ENCODE results near the gene LRP5. TPM values are rescaled to one million over a fixed set of nuclear protein-coding genes. Genes with fewer than 3 reads are reported as not detected.

The LRP5 gene
- polyA plus RNA-seq, 1 donor (not counting 4 experiments of a cell fraction or from before 2014, with no cell fraction given) = 6.6 TPM

DNA sequence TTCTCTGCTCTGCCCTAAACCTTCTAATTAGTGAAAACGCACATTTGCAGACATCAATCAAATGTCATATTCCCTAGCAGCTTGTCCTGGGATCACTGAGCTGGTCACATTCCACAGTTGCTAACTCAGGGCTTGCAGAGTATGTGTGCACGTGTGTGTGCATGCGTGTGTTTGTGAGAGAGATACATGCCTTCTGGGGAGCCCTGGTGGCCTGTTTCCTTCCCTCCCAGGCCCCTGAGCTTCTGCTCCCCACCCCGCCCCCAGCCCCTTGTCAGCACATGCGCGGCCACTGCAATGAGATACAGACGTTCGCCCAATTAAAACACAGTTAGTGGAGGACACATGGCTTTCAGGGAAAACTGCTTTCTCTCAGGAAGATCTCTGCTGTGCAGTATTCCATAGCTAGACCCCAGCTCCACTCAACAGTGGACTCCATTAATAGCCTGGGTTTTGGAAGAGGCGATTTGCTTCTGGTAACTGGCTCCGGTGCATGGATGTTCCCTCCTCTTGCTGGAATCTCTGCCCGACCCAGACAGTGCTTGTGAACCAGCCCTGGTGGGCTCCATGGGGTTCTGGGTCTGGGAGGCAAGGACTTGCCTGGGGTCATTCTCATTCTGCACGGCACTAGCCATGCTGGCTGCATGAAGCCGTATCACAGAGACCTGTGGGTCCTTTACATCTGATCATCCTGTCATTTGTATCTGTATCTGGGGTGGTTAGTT is 17.7 kb downstream of the LRP5 start:
- Histone ChIP-seq H3K9ac (ENCODE audit: control insufficient read depth, extremely low read depth, insufficient read depth, low read length) (no peak overlapping the region), H3K4me1 (ENCODE audit: control insufficient read depth, extremely low read depth, insufficient read depth, low read length) (peaks cover 14% of the 10 kb centered on the region), H3K4me3 (ENCODE audit: control insufficient read depth in 2 of 3, extremely low read depth in 1 of 3, insufficient read depth in 2 of 3, low read depth in 1 of 3, low read length in 3 of 3) (no peak overlapping the region), H3K27me3 (ENCODE audit: control insufficient read depth, extremely low read depth, insufficient read depth, low read length) (no peaks in the 10 kb centered on the region), H3K9me1 (ENCODE audit: control insufficient read depth, extremely low read depth, insufficient read depth, low read length) (no peaks in the 10 kb centered on the region), H3K4me2 (ENCODE audit: control insufficient read depth, extremely low read depth, insufficient read depth, low read depth, low read length) (no peak overlapping the region), H3K27ac (ENCODE audit: control insufficient read depth, insufficient read depth, low read length) (no peak overlapping the region), H3K36me3 (ENCODE audit: control insufficient read depth in 2 of 2, extremely low read depth in 1 of 2, insufficient read depth in 2 of 2, low read length in 2 of 2) (no peaks in the 10 kb centered on the region), H2AFZ (ENCODE audit: control insufficient read depth, low read length) (no peak overlapping the region), H3K79me2 (ENCODE audit: control insufficient read depth, insufficient read depth, low read length) (peaks cover 41% of the 10 kb centered on the region), H3K9me3 (ENCODE audit: control insufficient read depth, low read depth, low read length) (no peaks in the 10 kb centered on the region), H4K20me1 (ENCODE audit: control insufficient read depth, extremely low read depth, insufficient read depth, low read length) (peaks cover 10% of the 10 kb centered on the region)
- no peak for DNase-seq (ENCODE audit: low read depth, low spot score)
- FAIRE-seq = no peak
- dilution Hi-C loops (cut with MboI; ENCODE audit: extremely low pct_ligation_motif_present, low sequenced_read_pairs) = no loop called here
- no peak for TF ChIP-seq EZH2 (IDR thresholded peaks at IDR 0.05; ENCODE audit: low read length)
- TF ChIP-seq, protein P1, sequence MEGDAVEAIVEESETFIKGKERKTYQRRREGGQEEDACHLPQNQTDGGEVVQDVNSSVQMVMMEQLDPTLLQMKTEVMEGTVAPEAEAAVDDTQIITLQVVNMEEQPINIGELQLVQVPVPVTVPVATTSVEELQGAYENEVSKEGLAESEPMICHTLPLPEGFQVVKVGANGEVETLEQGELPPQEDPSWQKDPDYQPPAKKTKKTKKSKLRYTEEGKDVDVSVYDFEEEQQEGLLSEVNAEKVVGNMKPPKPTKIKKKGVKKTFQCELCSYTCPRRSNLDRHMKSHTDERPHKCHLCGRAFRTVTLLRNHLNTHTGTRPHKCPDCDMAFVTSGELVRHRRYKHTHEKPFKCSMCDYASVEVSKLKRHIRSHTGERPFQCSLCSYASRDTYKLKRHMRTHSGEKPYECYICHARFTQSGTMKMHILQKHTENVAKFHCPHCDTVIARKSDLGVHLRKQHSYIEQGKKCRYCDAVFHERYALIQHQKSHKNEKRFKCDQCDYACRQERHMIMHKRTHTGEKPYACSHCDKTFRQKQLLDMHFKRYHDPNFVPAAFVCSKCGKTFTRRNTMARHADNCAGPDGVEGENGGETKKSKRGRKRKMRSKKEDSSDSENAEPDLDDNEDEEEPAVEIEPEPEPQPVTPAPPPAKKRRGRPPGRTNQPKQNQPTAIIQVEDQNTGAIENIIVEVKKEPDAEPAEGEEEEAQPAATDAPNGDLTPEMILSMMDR (optimal IDR thresholded peaks at IDR 0.05 in 1 of 3, IDR thresholded peaks at IDR 0.05 in 1 of 3, conservative IDR thresholded peaks at IDR 0.05 in 1 of 3; ENCODE audit: extremely low read depth in 1 of 3, insufficient read depth in 2 of 3, low read length in 3 of 3) = no peak

DNA sequence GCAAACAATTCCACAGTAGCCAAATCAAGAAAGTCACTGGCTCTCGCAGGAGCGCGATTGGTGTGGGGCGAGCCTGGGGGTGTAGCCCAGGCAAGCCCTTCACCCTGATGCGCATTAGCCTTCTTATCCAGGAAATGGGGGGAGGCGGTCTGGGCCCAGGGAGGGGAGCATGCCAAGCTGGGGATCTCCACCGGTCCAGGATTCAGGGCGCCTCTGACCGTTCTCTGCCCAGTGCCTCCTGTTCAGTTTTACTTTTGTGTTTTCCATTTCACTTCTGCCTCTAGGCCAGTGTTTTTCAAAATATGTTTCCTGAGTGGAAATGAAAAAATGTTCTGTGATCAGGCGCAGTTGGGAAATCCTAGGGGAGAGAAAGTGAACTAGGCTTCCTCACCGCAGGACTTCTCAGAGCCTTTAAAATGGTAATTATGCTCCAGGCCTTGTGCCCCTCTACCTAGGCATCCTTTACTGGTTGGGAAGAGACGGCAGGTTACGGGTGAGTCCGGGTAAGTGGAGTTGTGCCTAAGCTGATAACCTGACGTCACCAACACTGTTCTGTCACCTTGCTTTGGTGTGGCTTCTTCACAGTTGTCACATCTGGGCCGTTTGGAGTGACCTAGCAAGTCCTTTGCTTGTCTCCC is 18.4 kb downstream of the LRP5 start:
- Histone ChIP-seq H3K4me1 (ENCODE audit: control insufficient read depth, extremely low read depth, insufficient read depth, low read length) (peaks cover 14% of the 10 kb centered on the region), H3K27ac (ENCODE audit: control insufficient read depth, insufficient read depth, low read length) (no peak overlapping the region), H3K79me2 (ENCODE audit: control insufficient read depth, insufficient read depth, low read length) (peaks cover 36% of the 10 kb centered on the region), H3K9me3 (ENCODE audit: control insufficient read depth, low read depth, low read length) (no peaks in the 10 kb centered on the region), H3K9me1 (ENCODE audit: control insufficient read depth, extremely low read depth, insufficient read depth, low read length) (no peaks in the 10 kb centered on the region), H3K36me3 (ENCODE audit: control insufficient read depth in 2 of 2, extremely low read depth in 1 of 2, insufficient read depth in 2 of 2, low read length in 2 of 2) (no peaks in the 10 kb centered on the region), H3K9ac (ENCODE audit: control insufficient read depth, extremely low read depth, insufficient read depth, low read length) (no peak overlapping the region), H3K4me2 (ENCODE audit: control insufficient read depth, extremely low read depth, insufficient read depth, low read depth, low read length) (no peak overlapping the region), H3K4me3 (ENCODE audit: control insufficient read depth in 2 of 3, extremely low read depth in 1 of 3, insufficient read depth in 2 of 3, low read depth in 1 of 3, low read length in 3 of 3) (no peak overlapping the region), H4K20me1 (ENCODE audit: control insufficient read depth, extremely low read depth, insufficient read depth, low read length) (peaks cover 10% of the 10 kb centered on the region), H2AFZ (ENCODE audit: control insufficient read depth, low read length) (no peak overlapping the region), H3K27me3 (ENCODE audit: control insufficient read depth, extremely low read depth, insufficient read depth, low read length) (no peaks in the 10 kb centered on the region)
- dilution Hi-C loops (cut with MboI; ENCODE audit: extremely low pct_ligation_motif_present, low sequenced_read_pairs) = no loop called here
- DNase-seq (ENCODE audit: low read depth, low spot score) = no peak
- FAIRE-seq = no peak
- TF ChIP-seq EZH2 (IDR thresholded peaks at IDR 0.05; ENCODE audit: low read length) = no peak

Measured in keratinocyte (primary cell).